HepG2 (cell line): ENCODE results near the gene SHFL. TPM values are rescaled to one million over a fixed set of nuclear protein-coding genes. Genes with fewer than 3 reads are reported as not detected.

Experiments used
- AKNA ChIP-seq: sonication (generic); formaldehyde crosslinking; IDR thresholded peaks from 2 replicates; pipeline ENCODE4 v1.4.0; 2020; ENCODE audit warnings: missing genetic modification reagents, borderline replicate concordance
- CREB3 ChIP-seq: sonication (generic); formaldehyde crosslinking; IDR thresholded peaks from 2 replicates; pipeline ENCODE4 v1.5.0; 2020; ENCODE audit warnings: missing genetic modification reagents
- MAX ChIP-seq: IDR thresholded peaks from 2 replicates; pipeline ENCODE4 v1.6.1; 2012; ENCODE audit warnings: inconsistent platforms
- MYC ChIP-seq: sonication (generic); formaldehyde crosslinking; IDR thresholded peaks from 2 replicates; pipeline ENCODE4 v1.9.0; 2021; ENCODE audit warnings: missing genetic modification reagents, borderline replicate concordance
- NFE2 ChIP-seq: sonication (generic); formaldehyde crosslinking; IDR thresholded peaks from 2 replicates; pipeline ENCODE4 v1.4.0; 2020; ENCODE audit warnings: missing genetic modification reagents
- SAP130 ChIP-seq: IDR thresholded peaks from 2 replicates; pipeline ENCODE4 v1.6.1; 2016; ENCODE audit warnings: low read depth
- ZBTB10 ChIP-seq: sonication (generic); formaldehyde crosslinking; IDR thresholded peaks from 2 replicates; pipeline ENCODE4 v1.4.0; 2020; ENCODE audit warnings: missing genetic modification reagents, borderline replicate concordance
- ZBTB2 ChIP-seq: sonication (generic); formaldehyde crosslinking; IDR thresholded peaks from 2 replicates; pipeline ENCODE4 v1.8.0; 2022; ENCODE audit warnings: low read depth, missing genetic modification reagents
- ZBTB21 ChIP-seq: sonication (generic); formaldehyde crosslinking; IDR thresholded peaks from 2 replicates; pipeline ENCODE4 v1.4.0; 2020; ENCODE audit warnings: missing genetic modification reagents
- ZBTB4 ChIP-seq: sonication (generic); formaldehyde crosslinking; IDR thresholded peaks from 2 replicates; pipeline ENCODE4 v1.4.0; 2020; ENCODE audit warnings: missing genetic modification reagents, mild to moderate bottlenecking, borderline replicate concordance
- ZNF660 ChIP-seq: sonication (generic); formaldehyde crosslinking; IDR thresholded peaks from 2 replicates; pipeline ENCODE4 v1.5.1; 2020; ENCODE audit warnings: mild to moderate bottlenecking, low read depth, missing genetic modification reagents, borderline replicate concordance
- ZNF737 ChIP-seq: sonication (generic); formaldehyde crosslinking; IDR thresholded peaks from 2 replicates; pipeline ENCODE4 v1.5.0; 2020; ENCODE audit warnings: missing genetic modification reagents, mild to moderate bottlenecking, borderline replicate concordance
- ZNF879 ChIP-seq: sonication (generic); formaldehyde crosslinking; IDR thresholded peaks from 2 replicates; pipeline ENCODE4 v1.8.1; 2023; ENCODE audit warnings: missing genetic modification reagents
- polyA plus RNA-seq, 8 experiments: library from polyadenylated mRNA; depleted of rRNA in 3 of 8; stranded (reverse) in 7 of 8; unstranded in 1 of 8; fragments of >200 nt; fragmentation: Illumina TruSeq in 4 of 8; extraction: Trizol in 4 of 8; gene quantifications; 2 replicates each; pipeline versions ENCODE4 v1.2.1 to v1.2.3, GENCODE V29; 2011 to 2016; ENCODE audit warnings: low read depth in 4 of 8, missing spikeins in 1 of 8, mixed read lengths in 1 of 8; ENCODE audit not compliant: insufficient read depth in 1 of 8
- total RNA-seq, 5 experiments: library from RNA; depleted of rRNA; stranded (reverse); fragments of >200 nt; fragmentation: Illumina TruSeq; extraction: Trizol; gene quantifications; 2 replicates each; pipeline ENCODE4 v1.2.3, GENCODE V29; 2016; ENCODE audit warnings: low read depth in 1 of 5

SHFL gene
- total and polyA plus RNA-seq, 2 of the 13 experiments (the other 11 are each of a cell fraction or from before 2014, with no cell fraction given), result 12.3 to 36.4 TPM

GRCh38 chr19:10085641-10086590 is at the start of gene SHFL (continued):
- TF ChIP-seq AKNA (CRISPR knock-in tag) (no peak), SAP130 (CRISPR knock-in tag) (peak; percentile 59), MAX (no peak), ZNF737 (CRISPR knock-in tag) (no peak), ZNF879 (CRISPR knock-in tag) (no peak), CREB3 (CRISPR knock-in tag) (no peak), MYC (CRISPR knock-in tag) (peak; percentile 42; the same call in 1 of the 2 replicates), ZNF660 (CRISPR knock-in tag) (no peak), ZBTB4 (no peak), NFE2 (no peak), ZBTB2 (CRISPR knock-in tag) (no peak), ZBTB21 (CRISPR knock-in tag) (no peak), ZBTB10 (CRISPR knock-in tag) (peak; percentile 74; the same call in 1 of the 2 replicates)
